ENCODE measurements around the gene CUL3. TPM values are rescaled to one million over a fixed set of nuclear protein-coding genes. Genes with fewer than 3 reads are reported as not detected.

Gene CUL3
- total and polyA plus RNA-seq, 2 of the 8 experiments (the other 6 are each of a cell fraction or from before 2014, with no cell fraction given), result 28.5 to 113 TPM

DNA sequence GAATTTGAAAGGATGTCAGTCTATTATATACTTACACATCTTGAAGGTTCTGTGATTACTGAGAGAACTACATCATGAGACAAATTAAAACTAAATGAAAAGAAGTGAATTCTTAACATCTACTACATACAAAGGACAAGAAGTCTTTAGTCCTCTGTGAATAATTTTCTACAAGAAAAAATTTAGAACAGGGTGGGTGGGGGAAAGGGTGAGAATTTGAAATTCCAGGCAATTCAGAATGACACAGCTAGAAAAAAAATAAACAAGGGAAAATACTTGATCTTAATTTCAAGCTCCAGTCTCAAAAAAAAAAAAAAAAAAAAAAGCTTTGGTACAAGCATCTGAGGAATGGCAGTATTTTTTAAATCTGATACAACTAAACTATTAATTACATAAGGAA lies 15.5 kb downstream of the CUL3 start (continued):
- no peak for TF ChIP-seq JUND (IDR thresholded peaks at IDR 0.05; ENCODE audit: low read length)

All from H1 (cell line).